Testis (tissue), 3 donors: ENCODE results near the gene NDUFA8. TPM values are rescaled to one million over a fixed set of nuclear protein-coding genes. Genes with fewer than 3 reads are reported as not detected.

Experiments
- DNase-seq: peaks from one replicate; pipeline ENCODE4 v3.0.0-alpha.2; 2019
- H3K27ac ChIP-seq, 2 donors: fragments of 200-600 bp; sonication (generic); one replicate each; pipeline ENCODE4 v1.5.1; 2019
- H3K27me3 ChIP-seq: fragments of 200-600 bp; sonication (generic); one replicate; pipeline ENCODE4 v1.5.1; 2019
- H3K36me3 ChIP-seq: fragments of 200-600 bp; sonication (generic); one replicate; pipeline ENCODE4 v1.5.1; 2017; ENCODE audit warnings: low read depth; ENCODE audit errors: missing control alignments
- H3K4me1 ChIP-seq: fragments of 200-600 bp; sonication (generic); one replicate; pipeline ENCODE4 v1.5.1; 2019
- H3K4me3 ChIP-seq, 2 donors: fragments of 200-600 bp; sonication (generic); one replicate each; pipeline ENCODE4 v1.5.1; 2017 to 2019
- H3K9me3 ChIP-seq: fragments of 200-600 bp; sonication (generic); one replicate; pipeline ENCODE4 v1.5.1; 2017
- POLR2A ChIP-seq: fragments of 450-650 bp; IDR thresholded peaks from one replicate; pipeline ENCODE4 v1.6.1; 2017; ENCODE audit warnings: antibody characterized with exemption, mild to moderate bottlenecking, moderate library complexity
- WGBS, 2 donors: methylation state at CpG; one replicate each; pipeline ENCODE4 v1.1.5; 2018; 5-methylcytosine and 5-hydroxymethylcytosine counted together
- intact Hi-C: fragments of 100-400 bp; cut with DNase I; formaldehyde crosslinking; loops from one replicate; pipeline ENCODE4 v1.15.1; 2023; ENCODE audit warnings: low total_unique reads
- polyA plus RNA-seq: library from polyadenylated mRNA; stranded (reverse); fragments of 350-450 nt; fragmentation: Illumina TruSeq; extraction: RNeasy Lipid Tissue Mini Kit (QIAGEN cat#74804); gene quantifications from one replicate; pipeline ENCODE4 v1.2.3, GENCODE V29; 2014; ENCODE audit warnings: low read depth, low replicate concordance; ENCODE audit not compliant: insufficient read depth
- total RNA-seq, 2 donors: library from RNA; depleted of rRNA; stranded (reverse); fragments of >200 nt; gene quantifications; one replicate each; pipeline ENCODE4 v1.2.3, GENCODE V29; 2016
- TF ChIP-seq, protein P1 (sequence below), 3 experiments: fragments of 450-650 bp in 2 of 3; fragments of 200-600 bp in 1 of 3; sonication (generic) in 1 of 3; IDR thresholded peaks; one replicate each; pipeline ENCODE4 v1.5.1; 2016 to 2019; ENCODE audit warnings: antibody characterized with exemption in 3 of 3, mild to moderate bottlenecking in 2 of 3, moderate library complexity in 1 of 3

The NDUFA8 gene
- total and polyA plus RNA-seq, 3 donors from 2014 or later = 59.4 to 219 (median 62.1) TPM

DNA sequence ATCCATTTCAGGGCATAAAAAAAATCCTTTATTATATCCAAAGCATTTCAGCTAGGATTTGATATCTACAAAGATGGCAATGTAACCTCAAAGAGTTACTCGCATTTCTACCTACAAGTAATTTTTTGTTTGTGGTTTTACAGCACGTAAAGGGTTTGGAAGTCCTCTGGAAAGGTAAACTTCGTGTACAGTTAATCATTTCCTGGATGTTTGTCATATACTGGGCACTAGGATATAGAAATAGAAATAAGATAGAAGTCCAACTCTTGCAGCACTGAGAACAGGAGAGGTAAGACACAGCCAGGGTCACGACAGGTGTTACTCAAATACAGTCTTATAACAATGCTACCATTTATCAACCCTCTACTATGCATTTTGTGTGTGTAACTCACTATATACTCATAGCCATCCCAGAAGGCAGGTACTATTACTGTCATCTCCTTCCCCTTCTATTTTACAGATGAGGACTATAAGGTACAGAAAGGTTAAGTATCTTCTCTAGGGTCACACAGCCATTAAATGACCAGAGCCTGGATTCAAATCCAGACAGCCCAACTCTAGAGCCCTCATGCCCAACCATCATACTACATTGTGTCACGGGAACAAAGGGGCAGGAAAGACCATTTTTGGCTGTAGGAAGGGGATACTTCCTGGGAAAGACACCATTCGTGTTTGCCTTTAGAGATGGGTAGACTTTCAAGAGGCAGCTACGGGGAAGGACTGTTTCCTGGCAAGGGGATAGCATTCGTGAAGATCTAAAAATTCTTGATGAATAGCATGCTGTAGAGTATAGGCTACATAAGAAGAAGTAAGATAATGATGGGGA is 19.0 kb downstream of the NDUFA8 start:
- no peak for TF ChIP-seq POLR2A
- TF ChIP-seq, protein P1, sequence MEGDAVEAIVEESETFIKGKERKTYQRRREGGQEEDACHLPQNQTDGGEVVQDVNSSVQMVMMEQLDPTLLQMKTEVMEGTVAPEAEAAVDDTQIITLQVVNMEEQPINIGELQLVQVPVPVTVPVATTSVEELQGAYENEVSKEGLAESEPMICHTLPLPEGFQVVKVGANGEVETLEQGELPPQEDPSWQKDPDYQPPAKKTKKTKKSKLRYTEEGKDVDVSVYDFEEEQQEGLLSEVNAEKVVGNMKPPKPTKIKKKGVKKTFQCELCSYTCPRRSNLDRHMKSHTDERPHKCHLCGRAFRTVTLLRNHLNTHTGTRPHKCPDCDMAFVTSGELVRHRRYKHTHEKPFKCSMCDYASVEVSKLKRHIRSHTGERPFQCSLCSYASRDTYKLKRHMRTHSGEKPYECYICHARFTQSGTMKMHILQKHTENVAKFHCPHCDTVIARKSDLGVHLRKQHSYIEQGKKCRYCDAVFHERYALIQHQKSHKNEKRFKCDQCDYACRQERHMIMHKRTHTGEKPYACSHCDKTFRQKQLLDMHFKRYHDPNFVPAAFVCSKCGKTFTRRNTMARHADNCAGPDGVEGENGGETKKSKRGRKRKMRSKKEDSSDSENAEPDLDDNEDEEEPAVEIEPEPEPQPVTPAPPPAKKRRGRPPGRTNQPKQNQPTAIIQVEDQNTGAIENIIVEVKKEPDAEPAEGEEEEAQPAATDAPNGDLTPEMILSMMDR (IDR thresholded peaks at IDR 0.05) = no peak
- Histone ChIP-seq H3K4me3 (no peak overlapping the region), H3K27ac (no peak overlapping the region), H3K9me3 (no peaks in the 10 kb centered on the region), H3K36me3 (no peaks in the 10 kb centered on the region), H3K27me3 (no peaks in the 10 kb centered on the region), H3K4me1 (peaks cover 2% of the 10 kb centered on the region)
- intact Hi-C loops = no loop called here
- 88 to 89% methylated on average over 8 of the region's 8 CpGs for WGBS, 2 donors
- no peak for DNase-seq

DNA sequence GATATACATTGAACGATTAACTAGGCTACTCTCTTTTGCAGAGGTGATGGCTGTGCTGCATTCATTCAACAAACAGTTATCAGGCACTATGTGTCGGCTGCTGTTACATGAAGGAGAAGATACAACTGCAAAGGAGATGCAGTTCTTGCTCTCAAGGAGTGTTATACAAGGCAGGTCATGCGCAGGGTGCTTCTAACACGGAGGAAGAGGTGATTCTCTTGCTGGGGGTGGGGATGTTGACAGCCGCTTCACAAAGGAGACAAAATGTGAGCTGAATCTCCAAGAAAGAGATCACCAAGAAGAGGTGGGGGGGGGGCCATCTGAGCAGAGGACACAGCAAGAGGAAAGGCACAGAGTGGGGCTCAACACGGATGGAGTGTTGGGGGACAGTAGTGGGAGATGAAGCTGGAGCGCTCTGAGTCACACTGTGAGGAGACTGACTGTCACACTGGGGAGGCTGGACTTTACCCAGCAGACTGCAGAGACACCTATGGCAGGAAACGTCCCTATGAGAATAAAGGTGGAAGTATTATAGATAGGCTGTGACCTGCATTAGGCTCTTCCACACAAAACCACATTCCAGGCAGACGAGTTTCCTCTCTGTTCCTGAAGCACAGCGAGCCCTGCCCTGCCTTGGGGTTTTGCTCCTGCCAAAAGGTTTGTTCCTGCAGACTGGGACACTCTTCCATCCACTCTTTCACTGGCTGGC is 20.9 kb downstream of the NDUFA8 start:
- WGBS, 2 donors = 81 to 82% methylated on average over 10 of the region's 10 CpGs
- Histone ChIP-seq H3K4me3 (no peak overlapping the region), H3K27me3 (no peaks in the 10 kb centered on the region), H3K36me3 (no peaks in the 10 kb centered on the region), H3K4me1 (no peaks in the 10 kb centered on the region), H3K27ac (no peak overlapping the region), H3K9me3 (no peaks in the 10 kb centered on the region)
- no peak for DNase-seq
- intact Hi-C loops = no loop called here
- TF ChIP-seq, protein P1 (IDR thresholded peaks at IDR 0.05) = no peak

DNA sequence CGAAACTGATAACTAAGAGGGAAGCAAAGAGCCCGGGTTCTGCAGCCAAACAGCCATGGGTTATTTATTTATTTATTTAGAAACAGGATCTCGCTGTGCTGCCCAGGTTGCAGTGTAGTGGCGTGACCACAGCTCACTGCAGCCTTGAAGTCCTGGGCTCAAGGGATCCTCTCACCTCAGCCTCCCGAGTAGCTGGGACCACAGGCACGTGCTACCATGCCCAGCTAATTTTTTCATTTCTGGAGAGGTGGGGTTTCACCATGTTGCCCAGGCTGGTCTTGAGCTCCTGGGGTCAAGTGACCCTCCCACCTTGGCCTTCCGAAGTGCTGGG is 24.1 kb downstream of the NDUFA8 start:
- TF ChIP-seq, protein P1 (IDR thresholded peaks at IDR 0.05) = no peak
- no peak for TF ChIP-seq POLR2A
- DNase-seq = no peak
- no peaks in the 10 kb centered on the region for H3K27me3 ChIP-seq
- H3K27ac ChIP-seq = no peak overlapping the region
- no peaks in the 10 kb centered on the region for H3K4me1 ChIP-seq
- intact Hi-C loops = no loop called here
- no peak overlapping the region for H3K4me3 ChIP-seq
- no peaks in the 10 kb centered on the region for H3K9me3 ChIP-seq
- no peaks in the 10 kb centered on the region for H3K36me3 ChIP-seq
- 83 to 96% methylated on average over 7 of the region's 7 CpGs for WGBS, 2 donors

DNA sequence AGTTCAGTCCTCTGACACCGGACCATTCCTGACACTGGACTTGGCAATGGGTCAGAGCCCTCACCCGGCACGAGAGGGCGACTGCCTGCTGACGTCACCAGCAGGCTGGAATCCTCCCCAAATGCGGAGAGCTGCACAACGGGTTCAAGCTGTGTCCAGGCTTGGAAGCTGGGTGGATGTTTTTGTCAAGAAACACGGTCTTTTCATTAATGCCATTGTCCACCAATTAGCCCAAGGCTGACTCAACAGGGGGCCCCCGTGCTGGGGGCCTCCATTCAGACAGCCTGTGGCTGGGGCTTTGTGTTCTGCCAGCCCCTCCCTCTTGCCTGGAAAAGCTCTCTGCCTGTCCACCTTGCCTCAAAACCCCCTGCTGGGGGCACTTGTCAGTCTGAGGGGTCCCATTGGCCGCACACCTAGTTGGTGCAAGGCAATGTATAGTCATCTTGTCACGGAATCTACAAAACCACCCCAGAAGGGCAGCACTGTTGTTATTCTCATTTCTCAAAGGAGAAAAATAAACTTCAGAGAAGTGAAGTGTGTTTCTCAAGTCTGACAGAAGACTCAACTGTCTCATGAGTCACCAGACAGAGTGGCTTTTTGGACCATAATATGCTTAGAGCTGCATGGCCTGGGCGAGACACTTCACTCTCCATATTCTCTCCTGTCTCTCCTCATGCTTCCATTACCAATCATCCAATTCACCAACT is 24.6 kb downstream of the NDUFA8 start:
- TF ChIP-seq, protein P1 (IDR thresholded peaks at IDR 0.05) = no peak
- no peak for TF ChIP-seq POLR2A
- WGBS, 2 donors = 54 to 60% methylated on average over 9 to 12 of the region's 12 CpGs
- H3K27ac ChIP-seq = no peak overlapping the region
- H3K4me3 ChIP-seq = no peak overlapping the region
- DNase-seq = no peak
- no peaks in the 10 kb centered on the region for H3K36me3 ChIP-seq
- H3K9me3 ChIP-seq = no peaks in the 10 kb centered on the region
- no peaks in the 10 kb centered on the region for H3K27me3 ChIP-seq
- no peaks in the 10 kb centered on the region for H3K4me1 ChIP-seq
- intact Hi-C loops = no loop called here
